GM12865 (cell line): ENCODE results near the gene HECW1.
A peak's percentile ranks its signal among the peaks of the same experiment; 100 is the strongest.

Experiments used
- DNase-seq: peaks from one replicate; pipeline ENCODE4 v3.0.0; 2010; ENCODE audit warnings: low read depth
- H3K4me3 ChIP-seq: 2 replicates; pipeline ENCODE4 v1.5.1; 2011; ENCODE audit warnings: mild to moderate bottlenecking, low read depth, low read length, control low read depth
- TF ChIP-seq, protein P1 (sequence below): IDR thresholded peaks from 2 replicates; pipeline ENCODE4 v1.5.1; 2011; ENCODE audit warnings: low read length, control low read depth, low read depth, inconsistent platforms; ENCODE audit not compliant: insufficient read depth; ENCODE audit errors: missing control alignments

HECW1 gene

DNA sequence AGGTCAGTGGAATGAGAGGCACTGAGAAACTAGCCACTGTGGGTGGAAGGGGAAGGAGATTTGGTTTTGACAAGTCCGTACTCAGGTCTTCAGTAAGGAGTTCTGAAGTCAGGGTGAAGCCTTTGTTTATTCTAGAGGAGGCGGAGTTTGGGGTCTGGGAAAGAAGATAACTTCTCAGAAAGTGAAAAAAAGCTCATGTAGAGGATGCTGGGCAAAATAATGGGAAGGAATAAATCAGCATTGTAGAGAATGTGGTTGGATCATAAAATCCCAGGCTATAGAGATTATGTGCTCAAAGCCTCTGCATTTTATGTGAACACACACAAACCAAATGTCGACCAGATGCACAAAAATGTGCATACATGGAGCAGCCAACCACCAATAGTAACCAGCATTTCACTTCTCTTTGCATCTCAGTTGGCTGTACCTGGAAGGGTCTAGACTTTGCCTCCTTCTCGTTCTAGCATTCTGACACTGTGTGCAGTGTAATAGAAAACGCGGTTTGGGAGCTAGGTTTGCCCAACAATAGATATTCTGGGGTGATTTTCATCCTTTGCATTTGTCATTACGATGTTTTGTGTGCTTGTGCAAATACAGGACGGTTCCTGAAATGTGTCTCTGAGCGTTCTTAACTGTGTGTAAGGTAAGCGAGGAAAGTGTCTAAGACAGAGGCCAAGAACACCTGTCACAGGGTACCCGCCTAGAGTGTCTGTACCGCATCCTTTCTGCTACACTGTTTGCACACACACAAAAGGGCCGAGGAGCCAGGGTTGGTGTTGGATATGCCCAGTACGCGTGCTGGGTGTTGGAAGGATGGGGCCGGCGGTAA, 603 bp upstream of the HECW1 start:
- H3K4me3 ChIP-seq, result no peak overlapping the region

DNA sequence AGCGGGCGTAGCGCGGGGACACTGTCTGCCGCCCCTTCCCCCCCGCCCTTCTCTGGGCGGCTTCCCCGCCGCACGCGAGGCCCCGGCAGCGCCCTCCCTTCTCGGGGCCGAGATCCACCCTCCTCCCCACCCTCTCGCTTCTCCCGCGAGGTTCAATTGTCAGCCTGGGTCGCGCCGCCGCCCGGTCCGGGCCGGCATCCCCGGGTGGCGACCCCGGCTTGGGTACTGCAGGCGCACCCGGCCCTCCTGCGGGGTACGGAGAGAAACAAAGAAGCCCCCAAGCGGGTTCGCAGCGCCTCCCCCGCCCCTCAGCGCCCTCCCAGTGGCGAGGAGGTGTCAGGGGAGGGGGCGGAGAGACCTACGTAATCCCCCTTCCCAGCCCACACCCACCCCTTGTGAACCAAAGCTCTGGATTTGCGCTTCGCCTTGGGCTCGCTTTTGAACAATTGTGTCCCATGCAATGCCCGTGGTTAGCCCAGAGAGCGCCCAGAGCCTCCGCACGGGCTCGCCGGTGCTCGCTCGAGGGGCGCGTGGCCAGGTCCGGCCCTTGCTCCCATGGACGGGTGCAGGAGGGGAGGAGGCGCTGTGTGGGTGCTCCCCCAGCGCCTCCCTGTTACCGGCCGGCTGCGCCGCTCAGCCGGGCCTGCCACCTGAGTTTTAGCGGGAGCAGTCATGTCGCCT, 634 bp downstream of the HECW1 start:
- H3K4me3 ChIP-seq, result peak overlapping the region; percentile 51
- DNase-seq, result no peak
- TF ChIP-seq, protein P1, sequence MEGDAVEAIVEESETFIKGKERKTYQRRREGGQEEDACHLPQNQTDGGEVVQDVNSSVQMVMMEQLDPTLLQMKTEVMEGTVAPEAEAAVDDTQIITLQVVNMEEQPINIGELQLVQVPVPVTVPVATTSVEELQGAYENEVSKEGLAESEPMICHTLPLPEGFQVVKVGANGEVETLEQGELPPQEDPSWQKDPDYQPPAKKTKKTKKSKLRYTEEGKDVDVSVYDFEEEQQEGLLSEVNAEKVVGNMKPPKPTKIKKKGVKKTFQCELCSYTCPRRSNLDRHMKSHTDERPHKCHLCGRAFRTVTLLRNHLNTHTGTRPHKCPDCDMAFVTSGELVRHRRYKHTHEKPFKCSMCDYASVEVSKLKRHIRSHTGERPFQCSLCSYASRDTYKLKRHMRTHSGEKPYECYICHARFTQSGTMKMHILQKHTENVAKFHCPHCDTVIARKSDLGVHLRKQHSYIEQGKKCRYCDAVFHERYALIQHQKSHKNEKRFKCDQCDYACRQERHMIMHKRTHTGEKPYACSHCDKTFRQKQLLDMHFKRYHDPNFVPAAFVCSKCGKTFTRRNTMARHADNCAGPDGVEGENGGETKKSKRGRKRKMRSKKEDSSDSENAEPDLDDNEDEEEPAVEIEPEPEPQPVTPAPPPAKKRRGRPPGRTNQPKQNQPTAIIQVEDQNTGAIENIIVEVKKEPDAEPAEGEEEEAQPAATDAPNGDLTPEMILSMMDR, result no peak

More for the DNA sequence above, 603 bp upstream of the HECW1 start:
- TF ChIP-seq, protein P1, result no peak
- DNase-seq, result no peak

- peak overlapping the region; percentile 51 for H3K4me3 ChIP-seq
- TF ChIP-seq, protein P1, result no peak
- DNase-seq, result peak; percentile 32
These were observed 1.4 kb downstream of the HECW1 start for GRCh38 chr7:43113622-43114457.

- TF ChIP-seq, protein P1, result no peak
- DNase-seq, result no peak
- no peak overlapping the region for H3K4me3 ChIP-seq
These were observed 2.0 kb downstream of the HECW1 start for GRCh38 chr7:43114458-43114780.

DNA sequence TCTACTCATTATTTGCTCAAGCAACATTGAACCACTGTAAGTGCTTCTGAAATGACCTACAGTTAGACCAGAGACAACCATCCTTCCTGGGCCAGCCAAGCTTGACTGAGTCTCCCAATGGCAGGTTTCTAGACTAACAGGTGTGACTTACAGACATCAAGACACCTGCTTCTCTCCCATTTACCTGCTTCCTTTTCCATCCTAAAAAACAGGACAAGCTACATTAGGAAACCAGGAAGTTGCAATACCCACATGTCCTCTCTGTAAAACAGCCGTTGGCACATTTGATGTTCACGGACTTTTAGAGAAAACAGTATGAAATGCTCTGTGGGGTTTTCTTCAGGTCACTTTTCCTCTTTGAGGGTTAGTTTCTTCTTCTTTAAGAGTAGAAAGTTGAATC, 4.0 kb downstream of the HECW1 start:
- DNase-seq, result no peak

DNA sequence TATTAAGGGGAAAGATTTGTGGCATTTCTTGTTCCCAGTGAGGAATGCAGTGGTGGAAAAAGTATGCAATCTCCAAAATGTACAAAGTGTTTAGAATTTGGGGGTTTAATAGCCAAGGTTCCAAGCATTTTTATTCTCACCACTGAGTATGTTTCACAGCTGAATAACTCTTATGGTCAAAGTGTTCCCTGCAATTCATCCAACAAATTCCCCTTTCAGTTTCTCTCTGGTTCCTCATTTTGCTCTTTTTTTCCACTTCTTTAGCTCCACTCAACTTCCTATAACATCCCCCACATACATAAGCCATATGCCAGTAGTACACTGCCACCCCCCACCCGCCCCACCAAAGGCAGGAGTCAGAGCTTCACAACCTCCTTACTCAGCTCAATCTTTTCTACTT, 4.6 kb downstream of the HECW1 start:
- TF ChIP-seq, protein P1, result no peak
- DNase-seq, result no peak
- no peak overlapping the region for H3K4me3 ChIP-seq

More for the DNA sequence above, 4.0 kb downstream of the HECW1 start:
- H3K4me3 ChIP-seq, result no peak overlapping the region
- TF ChIP-seq, protein P1, result no peak
